C4-2B (cell line): ENCODE measurements around the gene CFAP126.

Experiments
- CTCF ChIP-seq: fragments of 450-650 bp; conservative IDR thresholded peaks from 2 replicates; pipeline ENCODE4 v1.5.1; 2017; ENCODE audit warnings: mild to moderate bottlenecking
- ZFX ChIP-seq: fragments of 450-650 bp; IDR thresholded peaks from 2 replicates; pipeline ENCODE4 v1.6.1; 2017

DNA sequence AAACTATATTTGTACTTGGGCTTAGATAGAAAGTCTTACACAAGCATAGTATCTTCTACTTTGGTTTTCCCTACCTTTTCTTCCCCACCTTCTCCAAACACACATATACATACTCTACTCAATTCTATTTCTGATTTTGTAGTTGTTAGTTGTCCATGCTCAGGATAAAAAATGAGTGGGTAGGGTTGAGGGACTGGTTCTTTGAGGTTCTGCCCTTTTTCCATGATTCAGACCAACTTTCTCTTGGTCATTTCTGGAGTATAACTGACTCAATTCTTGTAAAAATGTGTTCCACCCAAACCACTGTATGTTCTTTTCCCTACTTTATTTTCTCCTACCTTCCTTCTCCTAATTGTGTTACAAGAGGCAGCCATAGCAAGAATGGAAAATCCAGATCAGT is 3.3 kb downstream of the CFAP126 start:
- no peak for TF ChIP-seq CTCF
- TF ChIP-seq ZFX: no peak
